Measurements from ENCODE around the gene ILF3. TPM values are rescaled to one million over a fixed set of nuclear protein-coding genes. Genes with fewer than 3 reads are reported as not detected.

The ILF3 gene
- total and polyA plus RNA-seq, 2 donors (not counting 1 experiment from before 2014, with no cell fraction given): 78.4 to 109 TPM

DNA sequence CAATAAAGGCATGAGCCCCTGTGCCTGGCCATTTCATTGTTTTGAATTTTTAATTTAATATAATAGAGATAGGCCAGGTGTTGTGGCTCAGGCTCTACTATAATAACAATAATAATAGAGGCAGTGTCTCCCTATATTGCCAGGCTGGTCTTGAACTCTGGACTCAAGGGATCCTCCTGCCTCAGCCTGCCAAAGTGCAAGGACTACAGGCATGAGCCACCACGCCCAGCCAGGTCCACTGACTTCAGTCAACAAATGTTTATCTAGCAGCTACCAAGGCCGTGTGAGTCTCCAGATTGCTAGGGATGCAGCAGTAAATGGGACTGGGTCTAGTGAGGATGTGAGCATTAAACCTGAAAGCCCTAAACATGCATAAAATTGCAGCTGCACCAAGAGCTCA is 13.8 kb upstream of the ILF3 start:
- no peak overlapping the region for H3K9ac ChIP-seq (ENCODE audit: insufficient read depth, low read length)
- H3K27ac ChIP-seq (ENCODE audit: insufficient read depth, low read length): no peak overlapping the region
- no peak for DNase-seq (ENCODE audit: low read depth in 2 of 2)
- H3K79me2 ChIP-seq (ENCODE audit: control insufficient read depth, insufficient read depth, low read length): no peaks in the 10 kb centered on the region
- no peak overlapping the region for H3K4me2 ChIP-seq (ENCODE audit: extremely low read depth, insufficient read depth, low read length)
- no peak overlapping the region for H3K4me3 ChIP-seq (replicated peaks in 1 of 4; ENCODE audit: control extremely low read depth in 1 of 4, insufficient read depth in 1 of 4, low read depth in 3 of 4, low read length in 4 of 4)
- peaks cover 31% of the 10 kb centered on the region for H3K36me3 ChIP-seq (ENCODE audit: control insufficient read depth, insufficient read depth, low read length)
- no peaks in the 10 kb centered on the region for H3K27me3 ChIP-seq (ENCODE audit: control insufficient read depth, insufficient read depth, low read length)
- no peaks in the 10 kb centered on the region for H3K9me3 ChIP-seq (ENCODE audit: control insufficient read depth, insufficient read depth, low read depth, low read length)
- H4K20me1 ChIP-seq (ENCODE audit: control insufficient read depth, extremely low read depth, insufficient read depth, low read length): no peaks in the 10 kb centered on the region
- H3K4me1 ChIP-seq (ENCODE audit: control insufficient read depth, extremely low read depth, insufficient read depth, low read length): no peaks in the 10 kb centered on the region
- H2AFZ ChIP-seq (ENCODE audit: low read length): no peak overlapping the region
- TF ChIP-seq, protein P1, sequence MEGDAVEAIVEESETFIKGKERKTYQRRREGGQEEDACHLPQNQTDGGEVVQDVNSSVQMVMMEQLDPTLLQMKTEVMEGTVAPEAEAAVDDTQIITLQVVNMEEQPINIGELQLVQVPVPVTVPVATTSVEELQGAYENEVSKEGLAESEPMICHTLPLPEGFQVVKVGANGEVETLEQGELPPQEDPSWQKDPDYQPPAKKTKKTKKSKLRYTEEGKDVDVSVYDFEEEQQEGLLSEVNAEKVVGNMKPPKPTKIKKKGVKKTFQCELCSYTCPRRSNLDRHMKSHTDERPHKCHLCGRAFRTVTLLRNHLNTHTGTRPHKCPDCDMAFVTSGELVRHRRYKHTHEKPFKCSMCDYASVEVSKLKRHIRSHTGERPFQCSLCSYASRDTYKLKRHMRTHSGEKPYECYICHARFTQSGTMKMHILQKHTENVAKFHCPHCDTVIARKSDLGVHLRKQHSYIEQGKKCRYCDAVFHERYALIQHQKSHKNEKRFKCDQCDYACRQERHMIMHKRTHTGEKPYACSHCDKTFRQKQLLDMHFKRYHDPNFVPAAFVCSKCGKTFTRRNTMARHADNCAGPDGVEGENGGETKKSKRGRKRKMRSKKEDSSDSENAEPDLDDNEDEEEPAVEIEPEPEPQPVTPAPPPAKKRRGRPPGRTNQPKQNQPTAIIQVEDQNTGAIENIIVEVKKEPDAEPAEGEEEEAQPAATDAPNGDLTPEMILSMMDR (conservative IDR thresholded peaks at IDR 0.05 in 1 of 2, IDR thresholded peaks at IDR 0.05 in 1 of 2; ENCODE audit: low read depth in 1 of 2, low read length in 2 of 2): no peak
- no peak for TF ChIP-seq EZH2 (IDR thresholded peaks at IDR 0.05; ENCODE audit: low read length, missing control alignments)

DNA sequence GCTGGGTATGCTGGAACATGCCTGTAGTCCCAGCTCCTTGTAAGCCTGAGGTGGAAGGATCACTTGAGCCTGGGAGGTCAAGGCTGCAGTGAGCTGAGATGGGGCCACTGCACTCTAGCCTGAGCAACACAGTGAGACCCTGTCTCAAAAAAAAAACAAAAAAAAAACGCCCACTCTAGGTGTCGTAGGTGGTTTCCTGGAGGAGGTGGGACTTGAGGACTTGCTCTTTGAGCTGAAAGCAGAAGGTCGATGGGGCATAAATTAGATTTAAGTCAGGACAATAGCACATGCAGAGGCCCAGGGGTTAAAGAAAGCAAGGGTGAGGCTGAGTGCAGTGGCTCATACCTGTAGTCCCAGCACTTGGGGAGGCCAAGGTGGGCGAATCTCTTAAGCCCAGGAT is 12.9 kb upstream of the ILF3 start:
- H3K27ac ChIP-seq (ENCODE audit: insufficient read depth, low read length): no peak overlapping the region

DNA sequence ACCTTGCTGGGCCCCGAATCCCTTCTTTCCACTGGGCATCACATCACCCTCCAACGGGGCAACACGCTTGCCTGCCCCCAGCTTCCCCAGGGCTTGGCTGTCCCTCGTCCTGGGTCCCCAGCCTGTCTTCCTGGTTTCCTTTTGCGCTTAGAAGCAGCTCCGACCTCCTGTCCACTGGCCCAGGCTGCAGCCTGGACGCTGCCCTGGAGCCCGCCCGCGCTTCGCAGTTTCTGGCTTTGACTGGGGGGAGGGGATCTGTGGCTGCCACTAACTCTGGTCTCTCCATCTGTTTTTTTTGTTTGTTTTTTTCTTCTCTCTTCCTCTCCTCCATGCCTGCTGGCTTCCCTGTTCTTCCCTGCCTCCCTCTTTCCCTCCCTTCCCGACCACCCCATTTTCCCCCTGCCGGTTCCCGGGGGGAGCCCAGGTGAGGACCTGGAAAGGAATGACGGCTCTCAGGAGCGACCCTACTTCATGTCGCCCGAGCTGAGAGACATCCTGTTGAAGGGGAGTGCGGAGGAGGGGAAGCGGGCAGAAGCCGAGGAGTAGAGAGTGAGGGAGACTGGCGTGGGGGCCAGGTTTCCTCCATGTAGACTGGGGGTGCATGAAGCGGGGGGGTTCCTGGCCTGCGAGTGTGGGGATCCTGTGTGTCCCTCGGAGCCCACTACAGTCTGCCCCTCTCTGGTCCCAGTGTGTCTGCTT is 11.5 kb upstream of the ILF3 start:
- H3K9me3 ChIP-seq (ENCODE audit: control insufficient read depth, insufficient read depth, low read depth, low read length): no peaks in the 10 kb centered on the region
- H4K20me1 ChIP-seq (ENCODE audit: control insufficient read depth, extremely low read depth, insufficient read depth, low read length): no peaks in the 10 kb centered on the region
- TF ChIP-seq EZH2 (IDR thresholded peaks at IDR 0.05; ENCODE audit: low read length, missing control alignments): no peak
- TF ChIP-seq, protein P1 (conservative IDR thresholded peaks at IDR 0.05 in 1 of 2, IDR thresholded peaks at IDR 0.05 in 1 of 2; ENCODE audit: low read depth in 1 of 2, low read length in 2 of 2): no peak
- H3K27me3 ChIP-seq (ENCODE audit: control insufficient read depth, insufficient read depth, low read length): no peaks in the 10 kb centered on the region
- no peak overlapping the region for H3K9ac ChIP-seq (ENCODE audit: insufficient read depth, low read length)
- H3K27ac ChIP-seq (ENCODE audit: insufficient read depth, low read length): no peak overlapping the region
- no peak overlapping the region for H3K4me2 ChIP-seq (ENCODE audit: extremely low read depth, insufficient read depth, low read length)
- H3K36me3 ChIP-seq (ENCODE audit: control insufficient read depth, insufficient read depth, low read length): peaks cover 17% of the 10 kb centered on the region
- H2AFZ ChIP-seq (ENCODE audit: low read length): no peak overlapping the region
- no peak overlapping the region for H3K4me3 ChIP-seq (replicated peaks in 1 of 4; ENCODE audit: control extremely low read depth in 1 of 4, insufficient read depth in 1 of 4, low read depth in 3 of 4, low read length in 4 of 4)
- H3K79me2 ChIP-seq (ENCODE audit: control insufficient read depth, insufficient read depth, low read length): no peaks in the 10 kb centered on the region
- DNase-seq (ENCODE audit: low read depth in 2 of 2): no peak
- H3K4me1 ChIP-seq (ENCODE audit: control insufficient read depth, extremely low read depth, insufficient read depth, low read length): no peaks in the 10 kb centered on the region

More for the DNA sequence above, 12.9 kb upstream of the ILF3 start:
- H3K27me3 ChIP-seq (ENCODE audit: control insufficient read depth, insufficient read depth, low read length): no peaks in the 10 kb centered on the region
- DNase-seq (ENCODE audit: low read depth in 2 of 2): no peak
- H3K4me2 ChIP-seq (ENCODE audit: extremely low read depth, insufficient read depth, low read length): no peak overlapping the region
- H3K4me3 ChIP-seq (replicated peaks in 1 of 4; ENCODE audit: control extremely low read depth in 1 of 4, insufficient read depth in 1 of 4, low read depth in 3 of 4, low read length in 4 of 4): no peak overlapping the region
- no peaks in the 10 kb centered on the region for H3K79me2 ChIP-seq (ENCODE audit: control insufficient read depth, insufficient read depth, low read length)
- H2AFZ ChIP-seq (ENCODE audit: low read length): no peak overlapping the region
- H3K4me1 ChIP-seq (ENCODE audit: control insufficient read depth, extremely low read depth, insufficient read depth, low read length): no peaks in the 10 kb centered on the region
- TF ChIP-seq, protein P1 (conservative IDR thresholded peaks at IDR 0.05 in 1 of 2, IDR thresholded peaks at IDR 0.05 in 1 of 2; ENCODE audit: low read depth in 1 of 2, low read length in 2 of 2): no peak
- TF ChIP-seq EZH2 (IDR thresholded peaks at IDR 0.05; ENCODE audit: low read length, missing control alignments): no peak
- H3K9ac ChIP-seq (ENCODE audit: insufficient read depth, low read length): no peak overlapping the region
- peaks cover 27% of the 10 kb centered on the region for H3K36me3 ChIP-seq (ENCODE audit: control insufficient read depth, insufficient read depth, low read length)
- H3K9me3 ChIP-seq (ENCODE audit: control insufficient read depth, insufficient read depth, low read depth, low read length): no peaks in the 10 kb centered on the region
- no peaks in the 10 kb centered on the region for H4K20me1 ChIP-seq (ENCODE audit: control insufficient read depth, extremely low read depth, insufficient read depth, low read length)
